CD4-positive, alpha-beta memory T cell (primary cell): ENCODE results near the gene SRCIN1. TPM values are rescaled to one million over a fixed set of nuclear protein-coding genes. Genes with fewer than 3 reads are reported as not detected.
A peak's percentile ranks its signal among the peaks of the same experiment; 100 is the strongest.

ENCODE experiments used
- CTCF ChIA-PET: fragments of 350-600 bp; sonication (Branson Sonifier 250); formaldehyde crosslinking; loops from one replicate; lab custom pipeline; 2021; ENCODE audit warnings: inconsistent platforms; ENCODE audit not compliant: partially characterized antibody; lab: Charles Lee
- POLR2A ChIA-PET: fragments of 350-600 bp; sonication (Branson Sonifier 250); formaldehyde crosslinking; loops from one replicate; lab custom pipeline; 2021; ENCODE audit not compliant: partially characterized antibody; lab: Charles Lee
- DNase-seq, 5 donors: peaks; one replicate each; pipeline versions ENCODE4 v3.0.0 to v3.0.0-alpha.2; 2020 to 2022; ENCODE audit warnings: mixed read lengths in 1 of 5
- H3K27ac ChIP-seq: one replicate; pipeline ENCODE4 v1.7.0; 2013; ENCODE audit warnings: low read depth, low read length
- H3K27me3 ChIP-seq: 2 replicates; pipeline ENCODE4 v1.7.0; 2013; ENCODE audit warnings: mild to moderate bottlenecking, low read length, moderate library complexity; ENCODE audit not compliant: insufficient read depth
- H3K36me3 ChIP-seq: 2 replicates; pipeline ENCODE4 v1.7.0; 2013; ENCODE audit warnings: mild to moderate bottlenecking, low read length, moderate library complexity; ENCODE audit not compliant: insufficient read depth
- H3K4me1 ChIP-seq: 2 replicates; pipeline ENCODE4 v1.7.0; 2013; ENCODE audit warnings: mild to moderate bottlenecking, low read length, moderate library complexity; ENCODE audit not compliant: insufficient read depth
- H3K4me3 ChIP-seq, 2 donors: one replicate each; pipeline ENCODE4 v1.7.0; 2013; ENCODE audit warnings: low read length in 2 of 2, mild to moderate bottlenecking in 1 of 2
- H3K9me3 ChIP-seq, 2 donors: one replicate each; pipeline ENCODE4 v1.7.0; 2013; ENCODE audit warnings: low read length in 2 of 2, control low read depth in 1 of 2; ENCODE audit not compliant: control insufficient read depth in 1 of 2
- H3K27ac Mint-ChIP-seq, 7 donors: one replicate each; pipeline ENCODE4 v1.8.0; 2020 to 2021; ENCODE audit warnings: mixed read lengths in 7 of 7, mild to moderate bottlenecking in 6 of 7, inconsistent platforms in 3 of 7, moderate library complexity in 3 of 7
- H3K27me3 Mint-ChIP-seq, 2 donors: one replicate each; pipeline ENCODE4 v1.8.0; 2020 to 2021; ENCODE audit warnings: mixed read lengths in 2 of 2
- H3K36me3 Mint-ChIP-seq, 2 donors: one replicate each; pipeline ENCODE4 v1.8.0; 2020 to 2021; ENCODE audit warnings: mixed read lengths in 2 of 2, inconsistent platforms in 1 of 2, mild to moderate bottlenecking in 1 of 2
- H3K4me1 Mint-ChIP-seq, 4 donors: one replicate each; pipeline ENCODE4 v1.8.0; 2020 to 2021; ENCODE audit warnings: mixed read lengths in 4 of 4, mild to moderate bottlenecking in 1 of 4
- H3K4me3 Mint-ChIP-seq, 8 donors: one replicate each; pipeline ENCODE4 v1.8.0; 2020 to 2021; ENCODE audit warnings: mixed read lengths in 8 of 8, mild to moderate bottlenecking in 7 of 8, moderate library complexity in 6 of 8, inconsistent platforms in 3 of 8
- H3K9me3 Mint-ChIP-seq, 8 donors: one replicate each; pipeline ENCODE4 v1.8.0; 2020 to 2021; ENCODE audit warnings: mixed read lengths in 8 of 8, mild to moderate bottlenecking in 5 of 8, inconsistent platforms in 3 of 8, moderate library complexity in 1 of 8
- intact Hi-C: fragments of 100-400 bp; cut with micrococcal nuclease; formaldehyde crosslinking; loops from one replicate; pipeline ENCODE4 v1.15.1; 2023
- polyA plus RNA-seq, 2 donors: library from polyadenylated mRNA; unstranded; fragments of 300-500 nt; fragmentation: Illumina TruSeq; gene quantifications; one replicate each; pipeline ENCODE4 v1.2.3, GENCODE V29; 2021
- total RNA-seq, 2 experiments: library from RNA; stranded (reverse); gene quantifications; one replicate each; pipeline ENCODE4 v1.2.3, GENCODE V29; 2021

SRCIN1 gene
- total and polyA plus RNA-seq, 4 experiments from 2014 or later: 0.28 to 0.79 TPM; not detected in 2

GRCh38 chr17:38598536-38598935, 7.2 kb downstream of the SRCIN1 start:
- Histone ChIP-seq H3K4me1 (no peaks in the 10 kb centered on the region), H3K36me3 (no peaks in the 10 kb centered on the region), H3K27ac (no peak overlapping the region), H3K27me3 (peaks cover 30% of the 10 kb centered on the region), H3K4me3 (no peak overlapping the region), H3K9me3 (no peaks in the 10 kb centered on the region)
- H3K36me3 Mint-ChIP-seq: no peaks in the 10 kb centered on the region
- H3K4me1 Mint-ChIP-seq: peaks cover 0 to 16% (median 6%) of the 10 kb centered on the region in 4 donors
- POLR2A ChIA-PET: no interaction called here
- no peak overlapping the region for H3K4me3 Mint-ChIP-seq
- CTCF ChIA-PET: interaction anchor here (0.7 to 1.0 kb wide), 3 partner anchors 9 to 19 kb away, joined by 3 read pairs; no protein-coding TSS in a partner anchor
- intact Hi-C loops: no loop called here
- H3K9me3 Mint-ChIP-seq: no peaks in the 10 kb centered on the region
- peaks cover 42 to 78% of the 10 kb centered on the region in 2 donors for H3K27me3 Mint-ChIP-seq
- DNase-seq: no peak
- no peak overlapping the region for H3K27ac Mint-ChIP-seq

- no peak overlapping the region for H3K4me3 ChIP-seq
- DNase-seq: no peak
- intact Hi-C loops: no loop called here
- no peak overlapping the region for H3K27ac ChIP-seq
- Mint-ChIP-seq H3K4me3 (no peak overlapping the region), H3K9me3 (no peaks in the 10 kb centered on the region), H3K27ac (no peak overlapping the region), H3K4me1 (peaks cover 7 to 28% (median 14%) of the 10 kb centered on the region in 4 donors), H3K36me3 (no peaks in the 10 kb centered on the region), H3K27me3 (peaks cover 50 to 83% of the 10 kb centered on the region in 2 donors)
- no peaks in the 10 kb centered on the region for H3K9me3 ChIP-seq
- ChIA-PET POLR2A (no interaction called here), CTCF (interaction anchor here (1.2 to 1.9 kb wide), 4 partner anchors 11 to 72 kb away, joined by 3 to 8 read pairs (median 4); no protein-coding TSS in a partner anchor)
- peaks cover 41% of the 10 kb centered on the region for H3K27me3 ChIP-seq
- H3K36me3 ChIP-seq: no peaks in the 10 kb centered on the region
- H3K4me1 ChIP-seq: peaks cover 10% of the 10 kb centered on the region
These were observed 8.4 kb downstream of the SRCIN1 start for GRCh38 chr17:38597375-38597774.

- peaks cover 17% of the 10 kb centered on the region for H3K4me1 ChIP-seq
- H3K27ac ChIP-seq: no peak overlapping the region
- H3K27me3 ChIP-seq: peaks cover 41% of the 10 kb centered on the region
- H3K27ac Mint-ChIP-seq: no peak overlapping the region
- H3K9me3 ChIP-seq: no peaks in the 10 kb centered on the region
- H3K4me3 ChIP-seq: no peak overlapping the region
- intact Hi-C loops: no loop called here
- ChIA-PET CTCF (interaction anchor here (1.4 to 1.9 kb wide), 3 partner anchors 10 to 38 kb away, joined by 3 to 8 read pairs (median 4); no protein-coding TSS in a partner anchor), POLR2A (no interaction called here)
- H3K27me3 Mint-ChIP-seq: peaks cover 55 to 84% of the 10 kb centered on the region in 2 donors
- H3K4me3 Mint-ChIP-seq: no peak overlapping the region
- no peaks in the 10 kb centered on the region for H3K36me3 Mint-ChIP-seq
- H3K4me1 Mint-ChIP-seq: peaks cover 14 to 31% (median 19%) of the 10 kb centered on the region in 4 donors
- DNase-seq: no peak
- no peaks in the 10 kb centered on the region for H3K36me3 ChIP-seq
- no peaks in the 10 kb centered on the region for H3K9me3 Mint-ChIP-seq
These were observed 9.1 kb downstream of the SRCIN1 start for GRCh38 chr17:38596651-38597050.

GRCh38 chr17:38595892-38596291, 9.9 kb downstream of the SRCIN1 start:
- Mint-ChIP-seq H3K36me3 (no peaks in the 10 kb centered on the region), H3K27me3 (peaks cover 49 to 84% of the 10 kb centered on the region in 2 donors), H3K4me1 (peaks cover 22 to 37% (median 24%) of the 10 kb centered on the region in 4 donors), H3K9me3 (no peaks in the 10 kb centered on the region), H3K4me3 (no peak overlapping the region), H3K27ac (no peak overlapping the region)
- ChIA-PET POLR2A (no interaction called here), CTCF (interaction anchor here (1.6 kb wide), 1 partner anchor 12 kb away, joined by 4 read pairs; no protein-coding TSS in a partner anchor)
- H3K36me3 ChIP-seq: no peaks in the 10 kb centered on the region
- peaks cover 41% of the 10 kb centered on the region for H3K27me3 ChIP-seq
- H3K4me3 ChIP-seq: no peak overlapping the region
- no peaks in the 10 kb centered on the region for H3K9me3 ChIP-seq
- peaks cover 24% of the 10 kb centered on the region for H3K4me1 ChIP-seq
- DNase-seq: no peak
- intact Hi-C loops: no loop called here
- no peak overlapping the region for H3K27ac ChIP-seq

GRCh38 chr17:38594152-38594551, 11.6 kb downstream of the SRCIN1 start:
- Mint-ChIP-seq H3K27ac (no peak overlapping the region), H3K36me3 (no peaks in the 10 kb centered on the region), H3K27me3 (peaks cover 51 to 75% of the 10 kb centered on the region in 2 donors), H3K9me3 (no peaks in the 10 kb centered on the region), H3K4me1 (peaks cover 22 to 43% (median 27%) of the 10 kb centered on the region in 4 donors), H3K4me3 (no peak overlapping the region)
- intact Hi-C loops: no loop called here
- Histone ChIP-seq H3K36me3 (no peaks in the 10 kb centered on the region), H3K4me3 (no peak overlapping the region), H3K9me3 (no peaks in the 10 kb centered on the region), H3K4me1 (peaks cover 30% of the 10 kb centered on the region), H3K27ac (no peak overlapping the region), H3K27me3 (peaks cover 51% of the 10 kb centered on the region)
- CTCF ChIA-PET: interaction anchor here (1.3 kb wide), 1 partner anchor 12 kb away, joined by 4 read pairs; no protein-coding TSS in a partner anchor
- POLR2A ChIA-PET: interaction anchor here (1.6 kb wide), 1 partner anchor 35 kb away, joined by 3 read pairs; no protein-coding TSS in a partner anchor
- no peak for DNase-seq

GRCh38 chr17:38592487-38592886, 13.3 kb downstream of the SRCIN1 start:
- no peaks in the 10 kb centered on the region for H3K9me3 Mint-ChIP-seq
- Histone ChIP-seq H3K36me3 (no peaks in the 10 kb centered on the region), H3K4me1 (peaks cover 30% of the 10 kb centered on the region), H3K9me3 (no peaks in the 10 kb centered on the region), H3K27me3 (peaks cover 53% of the 10 kb centered on the region), H3K4me3 (peak overlapping the region in 1 of 2 donors; percentile 29), H3K27ac (no peak overlapping the region)
- no peak overlapping the region for H3K27ac Mint-ChIP-seq
- H3K27me3 Mint-ChIP-seq: peaks cover 59 to 77% of the 10 kb centered on the region in 2 donors
- H3K4me3 Mint-ChIP-seq: peak overlapping the region in 6 of 8 donors; percentile 49 to 80 (median 67)
- ChIA-PET CTCF (no interaction called here), POLR2A (no interaction called here)
- no peaks in the 10 kb centered on the region for H3K36me3 Mint-ChIP-seq
- peaks cover 23 to 58% (median 31%) of the 10 kb centered on the region in 4 donors for H3K4me1 Mint-ChIP-seq
- intact Hi-C loops: no loop called here
- DNase-seq: peak in 1 of 5 donors; percentile 20

- Mint-ChIP-seq H3K27me3 (peaks cover 58 to 74% of the 10 kb centered on the region in 2 donors), H3K4me3 (peak overlapping the region in 7 of 8 donors; percentile 49 to 80 (median 60)), H3K9me3 (no peaks in the 10 kb centered on the region), H3K27ac (peak overlapping the region in 1 of 7 donors; percentile 53), H3K36me3 (no peaks in the 10 kb centered on the region), H3K4me1 (peaks cover 20 to 57% (median 33%) of the 10 kb centered on the region in 4 donors)
- peaks cover 55% of the 10 kb centered on the region for H3K27me3 ChIP-seq
- POLR2A ChIA-PET: interaction anchor here (2.1 kb wide), 1 partner anchor 32 kb away, joined by 5 read pairs; no protein-coding TSS in a partner anchor
- no peaks in the 10 kb centered on the region for H3K36me3 ChIP-seq
- no peaks in the 10 kb centered on the region for H3K9me3 ChIP-seq
- intact Hi-C loops: no loop called here
- H3K4me3 ChIP-seq: peak overlapping the region in 1 of 2 donors; percentile 29
- peaks cover 30% of the 10 kb centered on the region for H3K4me1 ChIP-seq
- DNase-seq: peak; percentile 33 to 42 (median 38)
- H3K27ac ChIP-seq: no peak overlapping the region
- CTCF ChIA-PET: interaction anchor here (1.8 kb wide), 1 partner anchor 34 kb away, joined by 7 read pairs; no protein-coding TSS in a partner anchor
These were observed 14.0 kb downstream of the SRCIN1 start for GRCh38 chr17:38591759-38592241.
